HG02852 (cell line): ENCODE data around the gene WNK1.

ENCODE experiments used
- ATAC-seq: cut with Tn5 transposase; IDR thresholded peaks from one replicate; pipeline ENCODE4 v1.9.1; 2021; ENCODE audit warnings: mild to moderate bottlenecking, moderate library complexity; ENCODE audit not compliant: unreplicated experiment

The WNK1 gene

DNA sequence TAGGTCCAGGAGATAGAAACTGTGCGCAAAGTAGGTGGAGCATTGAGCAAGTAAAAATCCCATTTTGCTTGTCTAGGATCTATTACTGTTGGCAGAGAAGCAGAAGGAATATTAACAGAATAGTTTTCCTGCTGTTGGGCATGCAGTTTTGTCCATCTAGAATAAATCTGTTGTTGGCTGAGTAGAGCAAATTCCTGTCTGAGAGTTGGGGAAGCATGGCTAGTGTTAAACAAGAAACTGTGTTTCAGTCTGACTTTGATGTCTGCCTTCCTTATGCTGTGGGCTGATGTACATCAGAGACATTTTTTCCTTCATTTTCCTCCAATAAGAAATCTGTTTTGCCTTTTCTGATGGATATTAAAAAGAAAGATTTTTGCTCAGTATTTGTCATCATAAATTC is 99.0 kb downstream of the WNK1 start:
- ATAC-seq = no peak

DNA sequence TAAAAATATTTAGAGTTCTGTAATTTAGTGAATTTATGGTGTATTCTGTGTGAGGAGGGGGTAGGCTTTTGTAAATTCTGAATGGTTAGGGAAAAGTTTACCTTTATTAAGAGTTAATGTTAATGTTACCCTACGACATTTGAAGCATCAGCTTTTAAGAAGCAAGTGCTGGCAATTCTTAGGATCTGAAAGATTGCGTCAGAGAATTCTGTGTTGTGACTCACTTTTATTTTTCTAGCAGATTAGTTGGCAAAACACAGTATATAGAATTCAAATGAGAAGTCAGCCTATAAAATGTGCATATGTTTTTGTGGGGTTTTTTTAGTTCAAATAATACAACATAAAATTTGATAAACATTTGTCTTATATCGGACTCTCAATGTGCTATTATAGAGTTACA is 99.5 kb downstream of the WNK1 start:
- no peak for ATAC-seq

DNA sequence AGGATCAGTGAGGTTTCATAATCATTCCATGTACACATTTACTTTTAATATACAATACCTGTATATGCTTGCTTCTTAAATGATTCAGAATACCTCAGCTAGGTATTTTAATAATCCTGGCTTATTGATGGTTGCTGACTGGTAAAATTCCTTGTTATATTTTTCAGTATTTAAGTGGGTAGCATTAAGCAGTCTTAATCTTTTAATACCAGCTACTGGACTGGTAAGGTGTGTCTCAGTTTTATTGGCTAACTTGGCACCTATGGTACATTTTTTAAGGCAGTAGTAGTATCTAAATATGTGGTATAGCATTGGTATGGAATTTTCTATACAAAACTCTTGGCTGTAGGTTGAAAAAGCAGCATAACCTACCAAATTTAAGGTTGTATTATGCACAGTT is 100.5 kb downstream of the WNK1 start:
- ATAC-seq = no peak

DNA sequence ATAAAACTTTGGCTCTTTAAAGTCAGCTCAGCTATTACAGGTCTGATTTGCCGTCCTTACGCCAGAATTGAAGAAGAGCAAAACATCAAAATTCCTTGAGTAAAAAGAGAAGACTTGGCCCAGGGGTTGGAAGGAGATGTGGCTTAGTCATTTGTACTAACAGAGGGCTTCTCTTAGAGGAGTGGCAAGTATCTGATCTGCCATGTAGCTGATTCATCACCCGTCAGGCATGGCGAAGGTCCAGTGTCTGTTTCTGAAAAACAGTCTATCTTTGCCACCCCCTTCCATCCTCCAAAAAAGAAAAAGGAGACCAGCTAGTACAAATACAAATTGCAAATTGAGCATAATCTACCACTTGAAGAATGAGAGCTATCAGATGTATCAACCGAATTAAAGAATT is 105.2 kb downstream of the WNK1 start:
- no peak for ATAC-seq

DNA sequence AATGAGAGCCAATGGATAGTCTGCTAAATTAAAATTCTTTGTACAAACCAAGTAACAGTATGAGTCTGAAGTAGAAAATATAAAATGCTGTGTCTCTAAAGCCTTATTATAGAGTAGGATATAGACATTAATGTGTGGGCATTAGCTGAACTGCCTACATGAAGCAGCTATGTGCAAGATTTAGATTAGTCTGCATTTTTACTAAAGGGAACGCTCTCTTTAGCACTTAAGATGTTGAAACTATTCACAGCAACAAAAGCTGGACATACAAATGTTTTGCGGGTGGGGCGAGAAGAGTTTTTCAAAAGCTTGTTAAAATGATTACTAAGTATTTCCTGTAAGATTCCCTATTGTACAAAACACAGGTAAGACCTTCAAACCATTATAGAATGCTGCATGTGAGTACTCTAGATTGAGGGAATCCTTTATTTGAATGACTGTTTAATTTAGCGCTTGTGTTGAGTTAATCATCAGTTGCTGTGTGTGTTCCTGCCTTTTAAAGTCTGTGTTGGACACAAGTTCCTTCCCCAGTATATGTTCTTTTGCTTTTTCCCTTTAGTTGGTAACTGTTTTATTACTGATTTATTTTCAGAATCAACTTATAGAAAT is 110.0 kb downstream of the WNK1 start:
- no peak for ATAC-seq

DNA sequence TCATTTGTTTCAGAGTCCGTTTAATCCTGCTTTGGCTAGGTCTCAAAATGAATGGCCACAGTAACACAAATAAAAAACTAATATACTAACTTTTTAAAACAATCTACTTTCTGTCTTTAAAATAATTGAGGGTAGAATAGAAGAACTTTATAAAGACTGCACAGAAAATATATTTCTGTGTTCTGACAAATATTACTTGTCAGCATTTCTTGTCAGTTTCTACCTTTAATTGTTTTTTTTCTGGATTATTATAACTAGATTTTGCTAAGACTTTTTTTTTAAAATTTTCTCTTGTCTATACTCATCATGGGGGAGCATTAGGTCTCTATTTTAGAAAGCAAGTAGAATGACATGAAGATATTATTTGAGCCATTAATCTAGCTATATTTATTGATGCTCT is 110.9 kb downstream of the WNK1 start:
- no peak for ATAC-seq

GRCh38 chr12:865614-866013 is 113.2 kb downstream of the WNK1 start:
- ATAC-seq = no peak

- no peak for ATAC-seq
These were observed 115.5 kb downstream of the WNK1 start for GRCh38 chr12:867905-868304.

GRCh38 chr12:868722-869121 is 116.3 kb downstream of the WNK1 start:
- no peak for ATAC-seq

GRCh38 chr12:870378-870777 is 118.0 kb downstream of the WNK1 start:
- ATAC-seq = no peak

- no peak for ATAC-seq
These were observed 121.6 kb downstream of the WNK1 start for GRCh38 chr12:873954-874353.

DNA sequence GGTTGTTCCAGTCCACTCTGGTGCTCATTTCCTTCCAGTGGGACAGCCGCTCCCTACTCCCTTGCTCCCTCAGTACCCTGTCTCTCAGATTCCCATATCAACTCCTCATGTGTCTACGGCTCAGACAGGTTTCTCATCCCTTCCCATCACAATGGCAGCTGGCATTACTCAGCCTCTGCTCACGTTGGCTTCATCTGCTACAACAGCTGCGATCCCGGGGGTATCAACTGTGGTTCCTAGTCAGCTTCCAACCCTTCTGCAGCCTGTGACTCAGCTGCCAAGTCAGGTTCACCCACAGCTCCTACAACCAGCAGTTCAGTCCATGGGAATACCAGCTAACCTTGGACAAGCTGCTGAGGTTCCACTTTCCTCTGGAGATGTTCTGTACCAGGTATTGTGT is 127.3 kb downstream of the WNK1 start:
- no peak for ATAC-seq

GRCh38 chr12:880656-881055 is 128.3 kb downstream of the WNK1 start:
- no peak for ATAC-seq

DNA sequence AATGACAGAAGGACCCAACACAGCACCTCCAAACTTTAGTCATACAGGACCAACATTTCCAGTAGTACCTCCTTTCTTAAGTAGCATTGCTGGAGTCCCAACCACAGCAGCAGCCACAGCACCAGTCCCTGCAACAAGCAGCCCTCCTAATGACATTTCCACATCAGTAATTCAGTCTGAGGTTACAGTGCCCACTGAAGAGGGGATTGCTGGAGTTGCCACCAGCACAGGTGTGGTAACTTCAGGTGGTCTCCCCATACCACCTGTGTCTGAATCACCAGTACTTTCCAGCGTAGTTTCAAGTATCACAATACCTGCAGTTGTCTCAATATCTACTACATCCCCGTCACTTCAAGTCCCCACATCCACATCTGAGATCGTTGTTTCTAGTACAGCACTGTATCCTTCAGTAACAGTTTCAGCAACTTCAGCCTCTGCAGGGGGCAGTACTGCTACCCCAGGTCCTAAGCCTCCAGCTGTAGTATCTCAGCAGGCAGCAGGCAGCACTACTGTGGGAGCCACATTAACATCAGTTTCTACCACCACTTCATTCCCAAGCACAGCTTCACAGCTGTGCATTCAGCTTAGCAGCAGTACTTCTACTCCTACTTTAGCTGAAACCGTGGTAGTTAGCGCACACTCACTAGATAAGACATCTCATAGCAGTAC is 132.5 kb downstream of the WNK1 start:
- no peak for ATAC-seq

DNA sequence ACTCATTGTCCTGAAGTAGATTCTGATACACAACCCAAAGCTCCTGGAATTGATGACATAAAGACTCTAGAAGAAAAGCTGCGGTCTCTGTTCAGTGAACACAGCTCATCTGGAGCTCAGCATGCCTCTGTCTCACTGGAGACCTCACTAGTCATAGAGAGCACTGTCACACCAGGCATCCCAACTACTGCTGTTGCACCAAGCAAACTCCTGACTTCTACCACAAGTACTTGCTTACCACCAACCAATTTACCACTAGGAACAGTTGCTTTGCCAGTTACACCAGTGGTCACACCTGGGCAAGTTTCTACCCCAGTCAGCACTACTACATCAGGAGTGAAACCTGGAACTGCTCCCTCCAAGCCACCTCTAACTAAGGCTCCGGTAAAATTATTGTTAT is 133.3 kb downstream of the WNK1 start:
- ATAC-seq = no peak

GRCh38 chr12:886206-886605 is 133.8 kb downstream of the WNK1 start:
- no peak for ATAC-seq

DNA sequence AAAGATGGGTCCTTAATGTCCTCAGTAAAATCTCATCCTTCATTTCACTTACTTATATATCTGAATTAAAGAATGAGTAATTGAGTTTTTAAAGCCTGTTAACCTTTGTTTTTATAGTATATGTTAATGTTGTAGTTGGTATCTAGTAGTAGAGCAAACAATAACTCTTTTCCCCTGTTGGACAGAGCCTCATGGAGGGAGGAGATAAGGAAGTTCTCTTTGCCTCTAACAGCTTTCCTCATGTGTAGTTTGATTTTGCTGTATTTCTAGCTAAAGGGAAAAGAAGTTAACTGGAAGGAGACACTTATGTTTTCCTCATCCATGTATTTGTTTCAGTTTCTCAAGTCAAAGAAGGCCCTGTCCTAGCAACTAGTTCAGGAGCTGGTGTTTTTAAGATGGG is 141.8 kb downstream of the WNK1 start:
- ATAC-seq = no peak

GRCh38 chr12:896031-896430 is 143.7 kb downstream of the WNK1 start:
- no peak for ATAC-seq

- ATAC-seq = no peak
These were observed 145.0 kb downstream of the WNK1 start for GRCh38 chr12:897386-897785.

- no peak for ATAC-seq
These were observed 150.2 kb downstream of the WNK1 start for GRCh38 chr12:902581-902980.

- ATAC-seq = no peak
These were observed 150.7 kb downstream of the WNK1 start for GRCh38 chr12:903055-903454.

DNA sequence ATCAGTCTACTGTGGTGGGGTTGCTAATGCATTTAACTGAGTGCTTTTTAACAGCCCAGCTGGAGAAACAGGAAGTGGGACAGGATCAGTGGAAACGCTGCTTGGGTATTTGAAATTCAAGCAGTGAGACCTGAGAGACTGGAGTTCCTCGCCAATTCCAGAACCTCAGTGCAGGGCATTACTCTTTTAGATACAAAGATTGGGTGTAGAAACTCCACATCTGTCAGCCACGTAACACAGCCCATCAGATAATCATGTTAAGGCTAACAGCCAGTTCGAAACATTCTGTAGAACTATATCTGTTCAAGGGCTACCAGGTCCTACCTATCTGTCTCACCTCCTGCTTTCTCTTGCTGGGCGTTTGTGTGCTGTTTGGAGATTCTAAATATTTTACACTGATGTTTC is 151.6 kb downstream of the WNK1 start:
- no peak for ATAC-seq
